Neural cell (in vitro differentiated cells): ENCODE results near the gene EIF2A. TPM values are rescaled to one million over a fixed set of nuclear protein-coding genes. Genes with fewer than 3 reads are reported as not detected.

Source experiments
- H2AFZ ChIP-seq: fragments of 200-600, 300-800 bp; sonication (generic), shearing (Covaris generic); 2 replicates; pipeline ENCODE4 v1.6.0; 2014; ENCODE audit warnings: low read depth, mild to moderate bottlenecking, antibody characterized with exemption, low read length, moderate library complexity
- H3F3A ChIP-seq: fragments of 200-600 bp; shearing (Covaris generic); 2 replicates; pipeline ENCODE4 v1.6.1; 2016; ENCODE audit warnings: mild to moderate bottlenecking, moderate library complexity, mixed read lengths, antibody characterized with exemption, low read length; ENCODE audit not compliant: insufficient read depth, poor library complexity, severe bottlenecking
- H3K27ac ChIP-seq: fragments of 200-600, 300-800 bp; sonication (generic), shearing (Covaris generic); 2 replicates; pipeline ENCODE4 v1.5.1; 2014; ENCODE audit warnings: mild to moderate bottlenecking, low read length, moderate library complexity
- H3K27me3 ChIP-seq: fragments of 300-800, 200-600 bp; sonication (generic), shearing (Covaris generic); 2 replicates; pipeline ENCODE4 v1.6.0; 2014; ENCODE audit warnings: mild to moderate bottlenecking, low read depth, low read length, moderate library complexity; ENCODE audit not compliant: insufficient read depth
- H3K36me3 ChIP-seq: fragments of 300-800, 200-600 bp; sonication (generic), shearing (Covaris generic); 2 replicates; pipeline ENCODE4 v1.5.1; 2014; ENCODE audit warnings: mild to moderate bottlenecking, antibody characterized with exemption, low read length, moderate library complexity; ENCODE audit not compliant: insufficient read depth
- H3K4me2 ChIP-seq: fragments of 300-800, 200-600 bp; sonication (generic), shearing (Covaris generic); 2 replicates; pipeline ENCODE4 v1.6.0; 2014; ENCODE audit warnings: mild to moderate bottlenecking, low read length
- H3K4me3 ChIP-seq: fragments of 300-800, 200-600 bp; sonication (generic), shearing (Covaris generic); 2 replicates; pipeline ENCODE4 v1.5.1; 2014; ENCODE audit warnings: mild to moderate bottlenecking, low read length, moderate library complexity
- H3K79me2 ChIP-seq: fragments of 200-600 bp; shearing (Covaris generic); replicated peaks from 2 replicates; pipeline ENCODE4 v1.6.0; 2014; ENCODE audit warnings: mild to moderate bottlenecking, low read length, moderate library complexity; ENCODE audit not compliant: insufficient read depth
- H3K9ac ChIP-seq: fragments of 300-800, 200-600 bp; sonication (generic), shearing (Covaris generic); 2 replicates; pipeline ENCODE4 v1.6.1; 2016; ENCODE audit warnings: mild to moderate bottlenecking, low read length, mixed read lengths
- H3K9me2 ChIP-seq: fragments of 200-600 bp; shearing (Covaris generic); 2 replicates; pipeline ENCODE4 v1.6.1; 2016; ENCODE audit warnings: mild to moderate bottlenecking, low read length, mixed read lengths; ENCODE audit not compliant: insufficient read depth
- H3K9me3 ChIP-seq: fragments of 200-600, 300-800 bp; sonication (generic), shearing (Covaris generic); 2 replicates; pipeline ENCODE4 v1.6.1; 2016; ENCODE audit warnings: mild to moderate bottlenecking, mixed run types, low read length, moderate library complexity, mixed read lengths
- H4K20me1 ChIP-seq: fragments of 200-600 bp; shearing (Covaris generic); 2 replicates; pipeline ENCODE4 v1.6.1; 2016; ENCODE audit warnings: mild to moderate bottlenecking, mixed run types; ENCODE audit not compliant: insufficient read depth
- EP300 ChIP-seq: fragments of 450-650 bp; conservative IDR thresholded peaks from 2 replicates; pipeline ENCODE4 v1.6.1; 2014; ENCODE audit warnings: antibody characterized with exemption, mild to moderate bottlenecking, moderate library complexity; ENCODE audit not compliant: poor library complexity, severe bottlenecking
- EZH2 ChIP-seq: fragments of 200-600, 300-800 bp; shearing (Covaris generic), sonication (generic); IDR thresholded peaks from 2 replicates; pipeline ENCODE4 v1.6.1; 2014; ENCODE audit warnings: antibody characterized with exemption, low read length, borderline replicate concordance, mild to moderate bottlenecking; ENCODE audit not compliant: insufficient read depth, poor library complexity, severe bottlenecking
- MXI1 ChIP-seq: fragments of 450-650 bp; conservative IDR thresholded peaks from 2 replicates; pipeline ENCODE4 v1.6.1; 2014; ENCODE audit warnings: antibody characterized with exemption, mild to moderate bottlenecking; ENCODE audit not compliant: poor library complexity, severe bottlenecking
- POLR2AphosphoS5 ChIP-seq: IDR thresholded peaks from 2 replicates; pipeline ENCODE4 v1.6.1; 2012
- RAD21 ChIP-seq: fragments of 450-650 bp; conservative IDR thresholded peaks from 2 replicates; pipeline ENCODE4 v1.6.1; 2014; ENCODE audit warnings: antibody characterized with exemption, mild to moderate bottlenecking, moderate library complexity
- SMC3 ChIP-seq: fragments of 450-650 bp; conservative IDR thresholded peaks from 2 replicates; pipeline ENCODE4 v1.6.1; 2014; ENCODE audit warnings: antibody characterized with exemption, mild to moderate bottlenecking, moderate library complexity; ENCODE audit not compliant: poor library complexity
- TAF1 ChIP-seq: IDR thresholded peaks from 2 replicates; pipeline ENCODE4 v1.6.1; 2012; ENCODE audit warnings: low read depth
- polyA plus RNA-seq: library from polyadenylated mRNA; depleted of rRNA; stranded (reverse); fragments of >200 nt; gene quantifications from 2 replicates; pipeline ENCODE4 v1.2.3, GENCODE V29; 2014
- TF ChIP-seq, protein P1 (sequence below): IDR thresholded peaks from 2 replicates; pipeline ENCODE4 v1.6.1; 2012; ENCODE audit warnings: borderline replicate concordance
- TF ChIP-seq, protein P2 (sequence below): fragments of 450-650 bp; IDR thresholded peaks from 2 replicates; pipeline ENCODE4 v1.5.1; 2014; ENCODE audit warnings: antibody characterized with exemption, mild to moderate bottlenecking, moderate library complexity; ENCODE audit not compliant: poor library complexity, severe bottlenecking

Gene EIF2A
- polyA plus RNA-seq, 1 donor from 2014 or later: 82.6 TPM

DNA sequence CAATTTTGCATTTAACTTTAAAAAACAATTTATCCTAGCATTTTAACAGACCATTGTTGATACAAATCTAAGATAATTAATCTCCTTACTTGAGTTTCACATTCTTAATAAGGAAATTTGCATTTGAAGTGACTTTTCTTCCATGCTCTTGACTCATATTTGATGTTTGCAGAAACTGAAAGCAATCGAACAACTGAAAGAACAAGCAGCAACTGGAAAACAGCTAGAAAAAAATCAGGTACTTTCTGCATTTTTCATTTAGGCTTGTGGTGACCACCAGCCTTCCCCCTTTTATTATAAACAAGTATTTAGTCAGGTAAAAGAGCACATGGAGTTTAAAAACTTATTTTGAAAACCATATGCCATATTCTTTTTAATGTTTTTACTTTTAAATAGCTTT, 36.4 kb downstream of the EIF2A start:
- no peaks in the 10 kb centered on the region for H3F3A ChIP-seq
- peaks cover 4% of the 10 kb centered on the region for H3K36me3 ChIP-seq
- no peaks in the 10 kb centered on the region for H3K79me2 ChIP-seq
- H3K4me2 ChIP-seq: no peak overlapping the region
- no peak overlapping the region for H3K9ac ChIP-seq
- no peaks in the 10 kb centered on the region for H4K20me1 ChIP-seq
- H2AFZ ChIP-seq: no peak overlapping the region
- TF ChIP-seq EZH2: no peak
- no peak for TF ChIP-seq RAD21
- TF ChIP-seq EP300: no peak
- no peak for TF ChIP-seq POLR2AphosphoS5
- no peak for TF ChIP-seq SMC3
- no peak for TF ChIP-seq MXI1
- no peak for TF ChIP-seq TAF1
- TF ChIP-seq, protein P1, sequence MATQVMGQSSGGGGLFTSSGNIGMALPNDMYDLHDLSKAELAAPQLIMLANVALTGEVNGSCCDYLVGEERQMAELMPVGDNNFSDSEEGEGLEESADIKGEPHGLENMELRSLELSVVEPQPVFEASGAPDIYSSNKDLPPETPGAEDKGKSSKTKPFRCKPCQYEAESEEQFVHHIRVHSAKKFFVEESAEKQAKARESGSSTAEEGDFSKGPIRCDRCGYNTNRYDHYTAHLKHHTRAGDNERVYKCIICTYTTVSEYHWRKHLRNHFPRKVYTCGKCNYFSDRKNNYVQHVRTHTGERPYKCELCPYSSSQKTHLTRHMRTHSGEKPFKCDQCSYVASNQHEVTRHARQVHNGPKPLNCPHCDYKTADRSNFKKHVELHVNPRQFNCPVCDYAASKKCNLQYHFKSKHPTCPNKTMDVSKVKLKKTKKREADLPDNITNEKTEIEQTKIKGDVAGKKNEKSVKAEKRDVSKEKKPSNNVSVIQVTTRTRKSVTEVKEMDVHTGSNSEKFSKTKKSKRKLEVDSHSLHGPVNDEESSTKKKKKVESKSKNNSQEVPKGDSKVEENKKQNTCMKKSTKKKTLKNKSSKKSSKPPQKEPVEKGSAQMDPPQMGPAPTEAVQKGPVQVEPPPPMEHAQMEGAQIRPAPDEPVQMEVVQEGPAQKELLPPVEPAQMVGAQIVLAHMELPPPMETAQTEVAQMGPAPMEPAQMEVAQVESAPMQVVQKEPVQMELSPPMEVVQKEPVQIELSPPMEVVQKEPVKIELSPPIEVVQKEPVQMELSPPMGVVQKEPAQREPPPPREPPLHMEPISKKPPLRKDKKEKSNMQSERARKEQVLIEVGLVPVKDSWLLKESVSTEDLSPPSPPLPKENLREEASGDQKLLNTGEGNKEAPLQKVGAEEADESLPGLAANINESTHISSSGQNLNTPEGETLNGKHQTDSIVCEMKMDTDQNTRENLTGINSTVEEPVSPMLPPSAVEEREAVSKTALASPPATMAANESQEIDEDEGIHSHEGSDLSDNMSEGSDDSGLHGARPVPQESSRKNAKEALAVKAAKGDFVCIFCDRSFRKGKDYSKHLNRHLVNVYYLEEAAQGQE: no peak
- TF ChIP-seq, protein P2, sequence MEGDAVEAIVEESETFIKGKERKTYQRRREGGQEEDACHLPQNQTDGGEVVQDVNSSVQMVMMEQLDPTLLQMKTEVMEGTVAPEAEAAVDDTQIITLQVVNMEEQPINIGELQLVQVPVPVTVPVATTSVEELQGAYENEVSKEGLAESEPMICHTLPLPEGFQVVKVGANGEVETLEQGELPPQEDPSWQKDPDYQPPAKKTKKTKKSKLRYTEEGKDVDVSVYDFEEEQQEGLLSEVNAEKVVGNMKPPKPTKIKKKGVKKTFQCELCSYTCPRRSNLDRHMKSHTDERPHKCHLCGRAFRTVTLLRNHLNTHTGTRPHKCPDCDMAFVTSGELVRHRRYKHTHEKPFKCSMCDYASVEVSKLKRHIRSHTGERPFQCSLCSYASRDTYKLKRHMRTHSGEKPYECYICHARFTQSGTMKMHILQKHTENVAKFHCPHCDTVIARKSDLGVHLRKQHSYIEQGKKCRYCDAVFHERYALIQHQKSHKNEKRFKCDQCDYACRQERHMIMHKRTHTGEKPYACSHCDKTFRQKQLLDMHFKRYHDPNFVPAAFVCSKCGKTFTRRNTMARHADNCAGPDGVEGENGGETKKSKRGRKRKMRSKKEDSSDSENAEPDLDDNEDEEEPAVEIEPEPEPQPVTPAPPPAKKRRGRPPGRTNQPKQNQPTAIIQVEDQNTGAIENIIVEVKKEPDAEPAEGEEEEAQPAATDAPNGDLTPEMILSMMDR: no peak
- H3K9me2 ChIP-seq: no peaks in the 10 kb centered on the region
- H3K4me3 ChIP-seq: no peak overlapping the region
- H3K27me3 ChIP-seq: no peaks in the 10 kb centered on the region
- H3K9me3 ChIP-seq: no peaks in the 10 kb centered on the region
- H3K27ac ChIP-seq: no peak overlapping the region

DNA sequence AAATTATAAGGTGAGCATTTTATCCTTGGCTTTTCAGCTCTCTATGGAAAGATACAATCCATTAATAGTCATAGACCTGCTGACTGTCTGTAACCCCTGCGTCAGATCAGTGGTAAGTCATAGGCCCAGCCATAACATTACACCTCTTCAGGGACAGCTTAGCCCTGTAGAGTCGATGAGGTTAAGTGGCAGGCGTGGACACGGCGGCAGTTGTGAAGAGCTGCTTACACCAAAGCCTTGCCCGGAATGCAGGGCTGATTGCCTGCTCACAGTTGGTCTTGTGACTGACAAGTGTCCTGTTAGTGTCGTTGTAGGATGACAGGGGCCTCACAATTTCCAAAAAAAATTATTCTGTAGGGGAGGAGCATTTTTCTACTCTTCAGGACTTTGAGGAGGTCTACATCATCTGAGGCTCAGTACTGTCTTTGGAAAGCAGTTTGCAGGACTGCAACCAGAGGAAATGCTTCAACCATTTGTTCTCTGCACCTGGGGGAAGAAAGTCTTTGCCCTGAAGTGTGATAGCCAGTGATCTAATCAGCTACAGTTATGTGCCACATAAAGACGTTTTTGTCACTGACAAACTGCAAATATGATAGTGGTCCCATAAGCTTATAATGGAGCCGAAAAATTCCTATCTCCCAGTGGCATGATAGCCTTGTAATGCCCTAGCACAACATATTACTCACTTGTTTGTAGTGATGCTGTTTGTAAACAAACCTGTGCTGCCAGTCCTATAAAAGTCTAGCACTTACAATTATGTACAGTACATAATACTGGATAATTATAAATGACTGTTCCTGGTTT, 41.6 kb downstream of the EIF2A start:
- no peak for TF ChIP-seq EP300
- H3K27ac ChIP-seq: no peak overlapping the region
- H3F3A ChIP-seq: no peaks in the 10 kb centered on the region

More for the DNA sequence above, 41.6 kb downstream of the EIF2A start:
- Histone ChIP-seq H3K36me3 (peaks cover 4% of the 10 kb centered on the region), H3K9ac (no peak overlapping the region), H3K27me3 (no peaks in the 10 kb centered on the region), H2AFZ (no peak overlapping the region), H3K9me3 (no peaks in the 10 kb centered on the region), H3K4me3 (no peak overlapping the region), H3K9me2 (no peaks in the 10 kb centered on the region), H3K79me2 (peaks cover 4% of the 10 kb centered on the region), H3K4me2 (no peak overlapping the region), H4K20me1 (no peaks in the 10 kb centered on the region)
